Trophoblast cell (in vitro differentiated cells and primary cell): ENCODE results near the gene ADCYAP1R1.

Experiments
- DNase-seq, 2 donors: peaks; one replicate each; pipeline ENCODE4 v3.0.0-alpha.2; 2016
- H2AFZ ChIP-seq: 2 replicates; pipeline ENCODE4 v1.6.1; 2013; ENCODE audit warnings: low read length, moderate library complexity, mild to moderate bottlenecking; ENCODE audit not compliant: insufficient read depth, poor library complexity
- H2AK5ac ChIP-seq: 2 replicates; pipeline ENCODE4 v1.6.1; 2013; ENCODE audit warnings: mild to moderate bottlenecking, low read length
- H2BK120ac ChIP-seq: 2 replicates; pipeline ENCODE4 v1.6.1; 2013; ENCODE audit warnings: low read length, mild to moderate bottlenecking, moderate library complexity; ENCODE audit not compliant: insufficient read depth, poor library complexity
- H2BK12ac ChIP-seq: 2 replicates; pipeline ENCODE4 v1.6.1; 2013; ENCODE audit warnings: mild to moderate bottlenecking, low read length, moderate library complexity
- H2BK5ac ChIP-seq: 2 replicates; pipeline ENCODE4 v1.6.1; 2013; ENCODE audit warnings: low read length, low read depth, moderate library complexity, mild to moderate bottlenecking; ENCODE audit not compliant: poor library complexity
- H3K14ac ChIP-seq: 2 replicates; pipeline ENCODE4 v1.6.1; 2013; ENCODE audit warnings: mild to moderate bottlenecking, low read length
- H3K18ac ChIP-seq: 2 replicates; pipeline ENCODE4 v1.6.1; 2013; ENCODE audit warnings: mild to moderate bottlenecking, low read length
- H3K23ac ChIP-seq: 2 replicates; pipeline ENCODE4 v1.6.1; 2013; ENCODE audit warnings: low read length
- H3K27ac ChIP-seq: 2 replicates; pipeline ENCODE4 v1.5.1; 2013; ENCODE audit warnings: low read depth, mild to moderate bottlenecking, inconsistent platforms, low read length, moderate library complexity
- H3K27me3 ChIP-seq: 2 replicates; pipeline ENCODE4 v1.6.1; 2013; ENCODE audit warnings: inconsistent platforms, mild to moderate bottlenecking, low read length, moderate library complexity; ENCODE audit not compliant: insufficient read depth
- H3K36me3 ChIP-seq, 2 experiments: 1 replicate in 1 of 2; 2 replicates in 1 of 2; pipeline ENCODE4 v1.6.1; 2013; ENCODE audit warnings: low read length in 2 of 2, mild to moderate bottlenecking in 2 of 2, moderate library complexity in 1 of 2; ENCODE audit not compliant: insufficient read depth in 2 of 2, control insufficient read depth in 1 of 2
- H3K4ac ChIP-seq: 2 replicates; pipeline ENCODE4 v1.6.1; 2013; ENCODE audit warnings: low read depth, mild to moderate bottlenecking, low read length, moderate library complexity
- H3K4me1 ChIP-seq, 2 experiments: 1 replicate in 1 of 2; 2 replicates in 1 of 2; pipeline ENCODE4 v1.6.1; 2013; ENCODE audit warnings: low read length in 2 of 2, mild to moderate bottlenecking in 2 of 2, moderate library complexity in 1 of 2; ENCODE audit not compliant: insufficient read depth in 2 of 2, control insufficient read depth in 1 of 2
- H3K4me2 ChIP-seq: 2 replicates; pipeline ENCODE4 v1.6.1; 2013; ENCODE audit warnings: inconsistent platforms, mild to moderate bottlenecking, low read length, moderate library complexity
- H3K4me3 ChIP-seq: 2 replicates; pipeline ENCODE4 v1.5.1; 2013; ENCODE audit warnings: mild to moderate bottlenecking, low read depth, low read length, inconsistent platforms
- H3K79me1 ChIP-seq: one replicate; pipeline ENCODE4 v1.6.1; 2013; ENCODE audit warnings: low read length
- H3K79me2 ChIP-seq: 2 replicates; pipeline ENCODE4 v1.6.1; 2013; ENCODE audit warnings: low read length, mild to moderate bottlenecking; ENCODE audit not compliant: control insufficient read depth, insufficient read depth, poor library complexity
- H3K9ac ChIP-seq: 2 replicates; pipeline ENCODE4 v1.6.1; 2013; ENCODE audit warnings: mild to moderate bottlenecking, low read length
- H3K9me3 ChIP-seq: 2 replicates; pipeline ENCODE4 v1.6.1; 2013; ENCODE audit warnings: low read depth, mild to moderate bottlenecking, control low read depth, inconsistent platforms, low read length; ENCODE audit not compliant: insufficient read depth
- H4K12ac ChIP-seq: 2 replicates; pipeline ENCODE4 v1.6.1; 2013; ENCODE audit warnings: low read depth, mild to moderate bottlenecking, low read length, moderate library complexity
- H4K8ac ChIP-seq: 2 replicates; pipeline ENCODE4 v1.6.1; 2013; ENCODE audit warnings: low read depth, mild to moderate bottlenecking, low read length, moderate library complexity
- H4K91ac ChIP-seq: one replicate; pipeline ENCODE4 v1.6.1; 2013; ENCODE audit warnings: low read depth, mild to moderate bottlenecking, low read length, moderate library complexity
- WGBS: extraction: QIAGEN DNeasy Blood & Tissue Kit; methylation state at CpG from one replicate; pipeline ENCODE4 v1.1.7; 2013; ENCODE audit warnings: missing lambda C conversion rate; ENCODE audit not compliant: insufficient read length, insufficient coverage; ENCODE audit errors: extremely low coverage; 5-methylcytosine and 5-hydroxymethylcytosine counted together

The ADCYAP1R1 gene

DNA sequence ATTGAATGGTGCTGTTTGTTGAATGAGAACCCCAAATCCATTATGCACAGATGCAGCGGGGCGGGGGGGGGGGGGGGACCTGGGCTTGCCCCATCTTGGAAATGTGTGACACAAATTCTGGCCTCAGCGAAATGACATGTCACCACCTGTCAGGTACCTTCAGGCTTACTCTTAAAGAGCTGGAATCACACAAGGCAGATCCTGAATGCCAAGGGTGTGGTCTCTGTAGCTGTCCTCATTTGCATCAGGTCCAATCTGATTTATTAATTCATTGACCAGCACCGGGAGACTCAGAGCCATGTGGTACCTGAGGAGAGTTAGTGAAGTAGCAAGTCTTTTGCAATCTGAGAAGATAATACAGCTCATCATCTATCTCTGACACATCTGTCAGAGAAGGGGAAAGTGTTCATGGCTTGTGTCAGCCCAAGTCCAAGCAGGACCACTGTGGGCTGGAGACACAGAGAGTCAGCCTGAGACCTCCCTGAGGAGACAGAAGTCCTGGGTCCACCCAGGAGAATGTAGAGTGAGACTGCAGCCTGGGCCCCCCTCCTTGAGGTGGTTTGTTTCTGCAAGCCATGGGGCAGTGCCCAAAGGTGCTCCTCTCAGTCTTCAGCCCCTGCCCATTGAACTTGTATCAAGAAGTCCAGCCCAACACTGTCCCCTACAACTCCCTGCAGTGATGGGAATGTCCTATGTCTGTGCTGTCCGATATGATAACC, 46.7 kb downstream of the ADCYAP1R1 start:
- Histone ChIP-seq H2BK12ac (no peak overlapping the region), H3K9ac (no peak overlapping the region), H4K8ac (no peak overlapping the region), H3K27me3 (no peaks in the 10 kb centered on the region), H2AFZ (no peak overlapping the region), H3K79me1 (no peaks in the 10 kb centered on the region), H2AK5ac (no peak overlapping the region), H3K36me3 (no peaks in the 10 kb centered on the region), H4K12ac (no peak overlapping the region), H3K14ac (no peak overlapping the region), H3K79me2 (no peaks in the 10 kb centered on the region), H4K91ac (no peak overlapping the region), H2BK5ac (no peak overlapping the region), H2BK120ac (no peak overlapping the region), H3K4me1 (no peaks in the 10 kb centered on the region), H3K9me3 (peaks cover 2% of the 10 kb centered on the region), H3K18ac (no peak overlapping the region), H3K4me3 (no peak overlapping the region), H3K4ac (no peak overlapping the region), H3K4me2 (no peak overlapping the region), H3K23ac (no peak overlapping the region), H3K27ac (no peak overlapping the region)
- no peak for DNase-seq
- no CpG with 5 or more reads among the region's 5 CpGs for WGBS

DNA sequence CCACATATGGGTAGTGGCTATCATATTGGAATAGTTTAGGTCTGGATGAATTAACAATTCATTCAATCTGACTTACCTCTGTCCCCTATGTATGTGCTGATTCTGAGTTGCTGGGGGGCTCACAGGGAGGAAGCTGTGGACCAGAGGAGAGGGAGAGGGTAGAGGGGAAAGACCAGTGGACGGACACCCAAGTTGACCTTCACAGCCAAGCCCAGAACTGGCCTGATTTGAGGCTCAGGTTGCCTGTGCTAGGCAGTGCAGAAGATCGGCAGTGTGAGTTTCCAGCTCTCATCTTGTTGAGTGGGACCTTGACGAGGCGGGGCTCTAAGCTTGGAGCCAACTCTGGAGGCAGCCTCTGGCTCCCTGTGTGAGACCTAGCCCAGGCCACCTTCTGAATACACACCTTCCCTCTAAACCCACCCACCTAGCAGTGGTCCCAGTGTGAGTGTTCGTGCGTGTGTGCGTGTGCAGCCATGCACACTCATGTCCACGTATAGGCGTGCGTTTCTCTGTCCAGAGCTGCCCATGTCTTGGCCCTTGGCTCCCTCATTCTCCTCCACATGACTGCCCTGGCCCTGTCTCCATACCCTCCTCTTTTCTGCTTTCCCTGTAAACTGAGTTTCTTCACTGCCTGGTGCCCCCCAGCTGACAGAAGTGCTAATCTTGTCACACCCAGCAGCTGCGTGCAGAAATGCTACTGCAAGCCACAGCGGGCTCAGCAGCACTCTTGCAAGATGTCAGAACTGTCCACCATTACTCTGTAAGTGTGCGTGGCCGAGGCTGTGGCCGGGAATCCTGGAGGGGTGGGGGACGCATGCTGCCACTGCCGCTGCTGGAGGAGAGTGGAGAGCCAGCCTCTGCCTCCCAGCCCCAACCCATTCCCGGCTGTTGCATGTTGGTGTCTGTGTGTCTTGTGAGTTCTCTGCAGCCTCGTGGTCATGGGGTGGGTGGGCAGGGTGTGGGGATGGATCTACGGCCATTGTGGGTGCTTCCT, 47.6 kb downstream of the ADCYAP1R1 start:
- Histone ChIP-seq H3K23ac (no peak overlapping the region), H3K9ac (no peak overlapping the region), H2AK5ac (no peak overlapping the region), H2AFZ (no peak overlapping the region), H3K27ac (no peak overlapping the region), H3K27me3 (no peaks in the 10 kb centered on the region), H3K14ac (no peak overlapping the region), H3K79me1 (no peaks in the 10 kb centered on the region), H3K4ac (no peak overlapping the region), H3K36me3 (no peaks in the 10 kb centered on the region), H3K9me3 (peaks cover 2% of the 10 kb centered on the region), H3K4me3 (no peak overlapping the region), H4K91ac (no peak overlapping the region), H3K79me2 (no peaks in the 10 kb centered on the region), H4K8ac (no peak overlapping the region), H2BK12ac (no peak overlapping the region), H4K12ac (no peak overlapping the region), H3K4me1 (no peaks in the 10 kb centered on the region), H2BK120ac (no peak overlapping the region), H3K18ac (no peak overlapping the region), H2BK5ac (no peak overlapping the region), H3K4me2 (no peak overlapping the region)
- WGBS: no CpG with 5 or more reads among the region's 20 CpGs
- DNase-seq: no peak

DNA sequence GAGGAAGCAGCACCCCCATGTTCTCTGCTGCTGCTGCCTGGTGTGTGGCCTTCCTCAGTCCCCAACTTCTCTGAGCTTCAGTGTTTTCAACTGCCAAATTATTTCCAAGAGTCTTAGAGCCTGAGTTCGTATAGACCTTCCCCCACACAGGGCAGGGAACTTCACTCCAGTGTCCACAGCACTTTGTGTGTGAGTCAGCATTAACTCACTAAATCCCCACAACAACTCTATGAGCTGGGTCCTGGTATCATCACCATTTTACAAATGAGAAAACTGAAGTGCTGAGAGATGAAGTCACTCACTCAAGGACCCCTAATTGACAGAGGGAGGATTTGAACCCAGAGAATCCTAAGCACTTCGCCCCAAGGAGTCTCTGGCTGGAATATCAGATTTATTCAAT, 48.3 kb downstream of the ADCYAP1R1 start:
- Histone ChIP-seq H2BK12ac (no peak overlapping the region), H4K12ac (no peak overlapping the region), H3K4me3 (no peak overlapping the region), H3K79me2 (no peaks in the 10 kb centered on the region), H2BK5ac (no peak overlapping the region), H4K8ac (no peak overlapping the region), H3K36me3 (no peaks in the 10 kb centered on the region), H3K4me1 (no peaks in the 10 kb centered on the region), H2BK120ac (no peak overlapping the region), H4K91ac (no peak overlapping the region), H2AK5ac (no peak overlapping the region), H3K9me3 (peaks cover 2% of the 10 kb centered on the region), H3K79me1 (no peaks in the 10 kb centered on the region), H3K14ac (no peak overlapping the region), H3K4ac (no peak overlapping the region), H3K23ac (no peak overlapping the region), H3K9ac (no peak overlapping the region), H3K27me3 (no peaks in the 10 kb centered on the region), H3K27ac (no peak overlapping the region), H3K4me2 (no peak overlapping the region), H3K18ac (no peak overlapping the region), H2AFZ (no peak overlapping the region)
- no CpG with 5 or more reads among the region's 2 CpGs for WGBS
- no peak for DNase-seq

DNA sequence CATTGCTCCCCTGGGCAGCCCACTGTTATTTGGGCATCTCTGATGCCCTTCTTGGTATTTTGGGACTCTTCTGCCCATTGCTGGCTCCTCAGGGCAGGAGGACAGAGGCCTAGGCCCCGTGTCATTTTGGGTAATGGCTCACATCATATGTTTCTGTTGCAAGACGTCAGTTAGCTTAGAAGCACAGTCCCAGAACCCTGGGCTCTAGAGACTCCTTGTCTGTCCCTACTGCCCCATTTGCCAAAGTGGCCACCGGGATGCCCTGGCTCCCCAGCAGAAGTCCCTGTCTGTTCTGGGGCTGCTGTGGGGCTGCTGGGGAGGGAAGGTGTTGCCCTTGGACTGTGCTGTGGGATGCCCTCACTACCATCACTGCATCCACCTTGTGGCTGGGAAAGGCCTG, 48.8 kb downstream of the ADCYAP1R1 start:
- H2BK120ac ChIP-seq: no peak overlapping the region
- no peak overlapping the region for H3K23ac ChIP-seq
- no peak overlapping the region for H4K91ac ChIP-seq
- no peak overlapping the region for H4K12ac ChIP-seq
- no CpG with 5 or more reads among the region's 3 CpGs for whole genome bisulfite sequencing
- no peak overlapping the region for H3K14ac ChIP-seq
- no peak overlapping the region for H2AFZ ChIP-seq
- H2BK5ac ChIP-seq: no peak overlapping the region
- H3K4me3 ChIP-seq: no peak overlapping the region
- H4K8ac ChIP-seq: no peak overlapping the region
- no peaks in the 10 kb centered on the region for H3K27me3 ChIP-seq
- H2BK12ac ChIP-seq: no peak overlapping the region
- no peak overlapping the region for H2AK5ac ChIP-seq
- no peak overlapping the region for H3K4ac ChIP-seq
- H3K9me3 ChIP-seq: peaks cover 2% of the 10 kb centered on the region
- H3K4me1 ChIP-seq: no peaks in the 10 kb centered on the region
- H3K36me3 ChIP-seq: no peaks in the 10 kb centered on the region
- no peaks in the 10 kb centered on the region for H3K79me2 ChIP-seq
- no peaks in the 10 kb centered on the region for H3K79me1 ChIP-seq
- no peak for DNase-seq
- no peak overlapping the region for H3K9ac ChIP-seq
- no peak overlapping the region for H3K27ac ChIP-seq
- no peak overlapping the region for H3K4me2 ChIP-seq
- no peak overlapping the region for H3K18ac ChIP-seq
